ENCODE data around the gene CAMTA1.

DNA sequence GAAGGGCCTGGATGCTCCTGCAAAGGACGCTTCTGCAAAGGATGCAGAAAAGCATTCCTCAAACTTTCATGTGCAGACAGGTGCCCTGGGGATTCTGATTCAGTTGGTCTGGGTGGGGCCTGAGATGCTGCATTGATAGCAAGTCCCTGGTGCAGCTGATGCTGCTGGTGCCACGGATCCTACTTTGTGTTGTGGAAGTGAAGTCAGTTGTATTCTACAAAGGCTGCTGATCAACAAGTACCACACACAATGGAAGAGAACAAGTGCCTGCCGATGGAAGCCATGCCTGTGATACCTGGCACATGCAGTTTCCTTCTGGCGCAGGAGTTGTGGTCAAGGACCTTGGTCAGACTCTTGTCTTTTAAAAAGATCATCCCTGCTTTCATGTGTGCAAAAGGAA lies 478.8 kb downstream of the CAMTA1 start:
- TF ChIP-seq POLR2A (IDR thresholded peaks at IDR 0.05; ENCODE audit: low read length) (no peak), GATA1 (IDR thresholded peaks at IDR 0.05; ENCODE audit: low read depth, low read length) (no peak)

Measured in erythroblast (primary cell).